OCI-LY7 (cell line): Measurements from ENCODE around the gene PXMP4. TPM values are rescaled to one million over a fixed set of nuclear protein-coding genes. Genes with fewer than 3 reads are reported as not detected.

Experiments used
- BruUV-seq: library from RNA; stranded (reverse); fragments of 400-500 nt; replicated peaks from 2 replicates; lab custom pipeline; 2021; lab: Mats Ljungman, UMichigan
- CTCF ChIA-PET: fragments of 300-600 bp; sonication (Branson Sonifier 250); formaldehyde crosslinking; loops from one replicate; lab custom pipeline; 2022; ENCODE audit warnings: antibody characterized with exemption; ENCODE audit not compliant: unreplicated experiment; lab: Charles Lee
- POLR2A ChIA-PET: fragments of 300-600 bp; sonication (Branson Sonifier 250); formaldehyde crosslinking; loops from one replicate; lab custom pipeline; 2022; ENCODE audit warnings: antibody characterized with exemption; lab: Charles Lee
- DNase-seq: peaks from one replicate; pipeline ENCODE4 v3.0.0-alpha.2; 2015; ENCODE audit warnings: low spot score
- H2AFZ ChIP-seq: fragments of 200-600 bp; sonication (generic), shearing (Covaris generic); 2 replicates; pipeline ENCODE4 v1.6.1; 2014; ENCODE audit warnings: mild to moderate bottlenecking, antibody characterized with exemption, low read length, moderate library complexity
- H3K27ac ChIP-seq: fragments of 200-600 bp; sonication (generic); 2 replicates; pipeline ENCODE4 v1.5.1; 2014; ENCODE audit warnings: mixed run types, low read depth, mild to moderate bottlenecking, moderate library complexity, low read length, inconsistent platforms; ENCODE audit not compliant: poor library complexity, severe bottlenecking
- H3K36me3 ChIP-seq: fragments of 200-600 bp; sonication (generic); 2 replicates; pipeline ENCODE4 v1.6.1; 2014; ENCODE audit warnings: mild to moderate bottlenecking, antibody characterized with exemption, low read length, moderate library complexity, mixed read lengths; ENCODE audit not compliant: insufficient read depth
- H3K4me1 ChIP-seq: fragments of 200-600 bp; sonication (generic); 2 replicates; pipeline ENCODE4 v1.5.1; 2014; ENCODE audit warnings: mild to moderate bottlenecking, low read length; ENCODE audit not compliant: insufficient read depth, poor library complexity, severe bottlenecking
- H3K4me2 ChIP-seq: fragments of 200-600 bp; sonication (generic); 2 replicates; pipeline ENCODE4 v1.6.1; 2014; ENCODE audit warnings: mild to moderate bottlenecking, low read length
- H3K4me3 ChIP-seq: fragments of 200-600 bp; sonication (generic); 2 replicates; pipeline ENCODE4 v1.5.1; 2014; ENCODE audit warnings: mild to moderate bottlenecking, low read depth, low read length; ENCODE audit not compliant: poor library complexity, severe bottlenecking
- H3K79me2 ChIP-seq: fragments of 200-600 bp; sonication (generic); 2 replicates; pipeline ENCODE4 v1.6.1; 2016; ENCODE audit warnings: low read depth, mild to moderate bottlenecking, low read length, moderate library complexity, mixed read lengths; ENCODE audit not compliant: insufficient read depth
- H3K9me2 ChIP-seq: fragments of 200-600 bp; sonication (generic); 2 replicates; pipeline ENCODE4 v1.6.1; 2016; ENCODE audit warnings: mild to moderate bottlenecking, low read length, mixed read lengths; ENCODE audit not compliant: insufficient read depth
- H3K9me3 ChIP-seq: fragments of 200-600 bp; sonication (generic); 2 replicates; pipeline ENCODE4 v1.6.1; 2014; ENCODE audit warnings: mild to moderate bottlenecking, mixed run types, low read length, mixed read lengths
- H4K20me1 ChIP-seq: fragments of 200-600 bp; sonication (generic); 2 replicates; pipeline ENCODE4 v1.6.1; 2014; ENCODE audit warnings: mild to moderate bottlenecking, antibody characterized with exemption, low read length, moderate library complexity, mixed read lengths; ENCODE audit not compliant: insufficient read depth
- EZH2phosphoT487 ChIP-seq: fragments of 200-600 bp; sonication (generic); IDR thresholded peaks from 2 replicates; pipeline ENCODE4 v1.6.1; 2018; ENCODE audit warnings: low read depth, borderline replicate concordance, mild to moderate bottlenecking, mixed run types, antibody characterized with exemption, low read length, moderate library complexity, mixed read lengths
- intact Hi-C: fragments of 100-400 bp; cut with micrococcal nuclease; formaldehyde crosslinking; loops from one replicate; pipeline ENCODE4 v1.10.0; 2022; ENCODE audit not compliant: unreplicated experiment
- total RNA-seq, 2 experiments: library from RNA; depleted of rRNA in 1 of 2; stranded (reverse); fragments of >200 nt in 1 of 2; shearing (Covaris generic) in 1 of 2; gene quantifications; 2 replicates each; pipeline ENCODE4 v1.2.3, GENCODE V29; 2014 to 2022
- TF ChIP-seq, protein P1 (sequence below): fragments of 200-600 bp; sonication (generic); conservative IDR thresholded peaks from 2 replicates; pipeline ENCODE4 v1.5.1; 2014; ENCODE audit warnings: mild to moderate bottlenecking, antibody characterized with exemption, low read length, moderate library complexity, mixed read lengths

Gene PXMP4
- total RNA-seq, 2 experiments from 2014 or later: 3.1 to 8.2 TPM

DNA sequence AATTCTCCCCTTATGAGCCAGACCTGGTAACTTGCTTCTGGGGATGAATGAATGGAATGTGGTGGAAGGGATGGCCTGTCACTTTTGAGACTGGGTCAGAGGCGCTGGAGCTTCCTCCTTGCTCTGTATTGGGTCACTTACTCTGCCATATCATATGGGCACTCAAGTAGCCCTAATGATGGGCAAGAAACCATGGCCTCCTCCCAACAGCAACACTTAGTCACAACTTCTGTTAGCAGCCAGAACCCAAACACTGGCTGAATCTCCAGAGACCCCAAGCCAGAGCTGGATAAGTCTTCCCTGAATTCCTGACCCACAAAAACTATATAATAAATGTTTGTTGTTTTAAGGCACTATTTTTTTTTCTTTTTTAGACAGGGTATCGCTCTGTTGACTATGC is 39.4 kb downstream of the PXMP4 start:
- H2AFZ ChIP-seq: no peak overlapping the region
- no peaks in the 10 kb centered on the region for H3K9me3 ChIP-seq
- H4K20me1 ChIP-seq: peaks cover 27% of the 10 kb centered on the region
- H3K9me2 ChIP-seq: no peaks in the 10 kb centered on the region
- H3K79me2 ChIP-seq: peaks cover 66% of the 10 kb centered on the region
- POLR2A ChIA-PET: interaction anchor here (0.5 to 1.0 kb wide), 3 partner anchors 95 to 1027 kb away, joined by 3 read pairs; no protein-coding TSS in a partner anchor
- H3K27ac ChIP-seq: peak overlapping the region; percentile 78
- H3K36me3 ChIP-seq: peaks cover 92% of the 10 kb centered on the region
- peak overlapping the region; percentile 48 for H3K4me3 ChIP-seq
- H3K4me1 ChIP-seq: peaks cover 63% of the 10 kb centered on the region
- no peak for DNase-seq
- intact Hi-C loops: loop anchor here (10.0 kb wide), 1 partner anchor 1934 kb away; the partner anchor contains the start of gene SPAG4
- H3K4me2 ChIP-seq: peak overlapping the region; percentile 97
- TF ChIP-seq, protein P1, sequence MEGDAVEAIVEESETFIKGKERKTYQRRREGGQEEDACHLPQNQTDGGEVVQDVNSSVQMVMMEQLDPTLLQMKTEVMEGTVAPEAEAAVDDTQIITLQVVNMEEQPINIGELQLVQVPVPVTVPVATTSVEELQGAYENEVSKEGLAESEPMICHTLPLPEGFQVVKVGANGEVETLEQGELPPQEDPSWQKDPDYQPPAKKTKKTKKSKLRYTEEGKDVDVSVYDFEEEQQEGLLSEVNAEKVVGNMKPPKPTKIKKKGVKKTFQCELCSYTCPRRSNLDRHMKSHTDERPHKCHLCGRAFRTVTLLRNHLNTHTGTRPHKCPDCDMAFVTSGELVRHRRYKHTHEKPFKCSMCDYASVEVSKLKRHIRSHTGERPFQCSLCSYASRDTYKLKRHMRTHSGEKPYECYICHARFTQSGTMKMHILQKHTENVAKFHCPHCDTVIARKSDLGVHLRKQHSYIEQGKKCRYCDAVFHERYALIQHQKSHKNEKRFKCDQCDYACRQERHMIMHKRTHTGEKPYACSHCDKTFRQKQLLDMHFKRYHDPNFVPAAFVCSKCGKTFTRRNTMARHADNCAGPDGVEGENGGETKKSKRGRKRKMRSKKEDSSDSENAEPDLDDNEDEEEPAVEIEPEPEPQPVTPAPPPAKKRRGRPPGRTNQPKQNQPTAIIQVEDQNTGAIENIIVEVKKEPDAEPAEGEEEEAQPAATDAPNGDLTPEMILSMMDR: no peak
- no peak for TF ChIP-seq EZH2phosphoT487
- BruUV-seq: no TSS peak
- CTCF ChIA-PET: interaction anchor here (1.5 to 2.9 kb wide), 2 partner anchors 13 to 51 kb away, joined by 4 to 16 read pairs; partner anchors contain the start of genes ACTL10 and ZNF341

DNA sequence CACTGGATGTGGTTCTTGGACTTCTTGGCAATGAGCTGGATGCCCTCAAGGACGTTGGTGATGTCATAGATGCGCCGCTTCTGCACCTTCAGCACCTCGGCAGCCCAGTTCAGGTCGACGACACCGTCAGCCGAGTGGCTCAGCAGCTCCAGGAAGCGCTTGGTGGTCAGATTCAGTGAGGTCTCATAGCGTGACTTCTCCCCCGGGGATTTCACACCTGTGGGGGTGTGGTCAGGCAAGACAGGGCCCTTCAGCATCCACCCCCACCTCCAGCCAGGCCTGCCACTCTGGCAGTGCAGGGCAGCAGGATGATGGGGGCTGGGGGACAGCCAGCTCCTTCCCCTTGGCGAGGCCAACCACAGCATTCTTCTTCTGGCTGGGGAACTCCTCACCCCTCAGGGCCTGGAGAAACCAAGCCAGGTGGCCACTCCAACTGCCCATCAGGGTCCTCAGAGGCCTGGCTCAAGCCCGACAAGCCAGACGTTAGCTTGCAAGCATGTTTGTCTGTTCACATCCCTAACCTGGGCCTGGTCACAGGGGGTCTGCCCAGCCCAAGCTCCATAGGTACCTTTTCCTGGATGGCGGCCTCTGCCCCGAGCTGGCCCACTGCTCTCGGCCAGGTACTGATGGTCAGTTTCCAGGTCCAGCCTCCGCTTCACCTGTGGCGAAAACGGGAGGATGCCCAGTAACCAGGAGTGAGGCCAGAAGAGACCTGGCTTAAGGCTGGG is 40.2 kb downstream of the PXMP4 start:
- H3K27ac ChIP-seq: peak overlapping the region; percentile 78
- intact Hi-C loops: loop anchor here (10.0 kb wide), 1 partner anchor 1935 kb away; the partner anchor contains the start of gene SPAG4

More for the DNA sequence above, 40.2 kb downstream of the PXMP4 start:
- TF ChIP-seq, protein P1: no peak
- no peak for TF ChIP-seq EZH2phosphoT487
- H3K79me2 ChIP-seq: peaks cover 62% of the 10 kb centered on the region
- DNase-seq: peak; percentile 96
- ChIA-PET POLR2A (interaction anchor here (0.5 to 1.4 kb wide), 7 partner anchors 11 to 434 kb away, joined by 3 to 8 read pairs (median 4); partner anchors contain the start of genes ACTL10, CBFA2T2 and PXMP4), CTCF (interaction anchor here (2.9 kb wide), 1 partner anchor 12 kb away, joined by 16 read pairs; the partner anchor contains the start of gene ACTL10)
- H3K4me3 ChIP-seq: peak overlapping the region; percentile 48
- H3K9me3 ChIP-seq: no peaks in the 10 kb centered on the region
- H3K4me2 ChIP-seq: peak overlapping the region; percentile 97
- H3K4me1 ChIP-seq: peaks cover 70% of the 10 kb centered on the region
- H2AFZ ChIP-seq: no peak overlapping the region
- peaks cover 96% of the 10 kb centered on the region for H3K36me3 ChIP-seq
- BruUV-seq: no TSS peak
- peaks cover 26% of the 10 kb centered on the region for H4K20me1 ChIP-seq
- no peaks in the 10 kb centered on the region for H3K9me2 ChIP-seq
